T47D (cell line): Measurements from ENCODE around the gene AKAIN1.

ENCODE experiments used
- DNase-seq, 2 experiments: peaks; one replicate each; pipeline versions ENCODE4 v3.0.0 to v3.0.0-alpha.2; 2011 to 2012; ENCODE audit warnings: low read depth in 1 of 2, low spot score in 1 of 2
- JUND ChIP-seq: IDR thresholded peaks from 2 replicates; pipeline ENCODE4 v1.6.1; 2012; ENCODE audit warnings: low read depth
- in situ Hi-C: cut with HindIII; loops from 2 replicates; pipeline ENCODE4 v1.10.0; 2016; ENCODE audit warnings: low sequenced_read_pairs, low pct_unique_long_range_greater_than_20kb

AKAIN1 gene

DNA sequence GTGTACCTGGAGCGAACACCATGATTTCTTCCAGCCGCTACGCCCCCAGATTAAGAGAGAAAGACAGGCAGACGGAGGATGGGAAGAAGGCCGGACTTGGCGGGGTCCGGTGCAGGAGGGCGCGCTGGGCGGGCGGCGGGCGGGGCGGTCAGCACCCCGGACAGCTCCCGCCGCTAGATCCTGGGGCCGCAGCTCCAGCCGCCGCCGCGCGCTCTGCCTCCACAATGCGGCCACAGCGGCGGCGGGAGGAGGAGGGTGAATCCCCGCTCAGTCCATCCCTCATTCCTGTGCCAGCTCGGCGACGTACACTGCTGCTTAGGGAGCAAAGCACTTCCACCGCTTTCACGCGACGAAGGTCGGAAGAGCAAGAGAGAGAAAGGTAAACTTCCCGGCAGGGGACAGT, at the start of gene AKAIN1:
Gene AKAIN1 (minus strand): TSS at position 226 of the 403 bp plus-strand sequence. CDS start 204 bp downstream, at position 22.
- peak; percentile 15 to 33 for DNase-seq
- TF ChIP-seq JUND = no peak
- in situ Hi-C loops = no loop called here

GRCh38 chr18:5244941-5245340, 47.9 kb upstream of the AKAIN1 start:
- DNase-seq = no peak
- no peak for TF ChIP-seq JUND
- in situ Hi-C loops = no loop called here

DNA sequence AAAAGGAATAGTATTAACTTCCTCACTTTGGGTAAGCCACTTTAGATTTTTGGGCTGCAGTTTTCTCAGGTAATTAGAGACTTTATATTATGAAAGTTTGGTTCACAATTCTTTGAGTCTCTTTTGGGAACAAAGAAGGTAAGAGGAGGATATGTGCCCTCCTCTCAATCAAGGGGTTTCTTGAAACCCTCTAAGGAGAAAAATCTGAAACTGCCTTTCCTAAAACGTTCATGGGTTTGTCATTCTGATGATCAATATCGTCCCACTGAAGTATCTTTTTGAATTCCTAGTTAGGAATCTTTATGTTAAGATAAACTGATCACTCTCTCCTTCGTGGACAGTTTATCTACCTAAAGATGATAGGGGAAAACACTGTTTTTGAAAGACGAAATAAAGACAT, 42.4 kb upstream of the AKAIN1 start:
- in situ Hi-C loops = no loop called here
- no peak for TF ChIP-seq JUND
- DNase-seq = no peak

GRCh38 chr18:5238371-5238976, 41.4 kb upstream of the AKAIN1 start:
- in situ Hi-C loops = no loop called here
- TF ChIP-seq JUND = no peak
- no peak for DNase-seq

DNA sequence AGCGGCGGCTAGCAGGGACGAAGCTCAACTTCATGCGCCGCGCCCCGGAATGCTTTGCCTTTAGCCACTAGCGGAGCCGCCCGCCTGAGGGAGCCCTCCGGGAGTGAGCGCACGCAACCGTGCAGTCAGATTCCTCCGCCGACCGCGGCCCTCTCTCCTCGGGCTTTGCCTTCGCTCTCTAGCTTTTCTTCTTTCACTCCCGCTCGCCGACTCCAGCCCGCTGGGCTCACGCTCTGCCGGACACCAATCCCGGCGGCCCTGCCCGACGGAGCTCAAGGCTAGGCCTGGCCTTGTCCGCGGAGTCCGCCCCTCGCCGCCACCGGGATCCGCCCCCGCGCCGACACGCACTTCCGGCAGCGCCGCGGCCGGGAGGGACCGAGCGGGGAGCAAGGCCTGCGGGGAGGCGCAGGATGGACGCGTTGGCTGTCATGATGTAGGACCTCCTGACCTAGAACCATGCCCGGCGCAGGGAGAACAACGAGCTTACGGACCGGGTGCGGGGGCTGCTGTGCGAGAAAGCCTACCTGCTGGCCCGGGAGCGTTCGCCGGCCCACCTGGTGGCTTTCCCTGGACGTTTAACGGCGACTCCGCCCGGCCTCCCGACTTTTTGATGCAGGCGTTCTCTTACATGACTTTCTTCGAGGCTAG, 40.8 kb upstream of the AKAIN1 start:
- in situ Hi-C loops = no loop called here
- no peak for TF ChIP-seq JUND
- peak; percentile 27 to 77 for DNase-seq

GRCh38 chr18:5237083-5237722, 40.1 kb upstream of the AKAIN1 start:
- no peak for DNase-seq
- no peak for TF ChIP-seq JUND
- in situ Hi-C loops = no loop called here

DNA sequence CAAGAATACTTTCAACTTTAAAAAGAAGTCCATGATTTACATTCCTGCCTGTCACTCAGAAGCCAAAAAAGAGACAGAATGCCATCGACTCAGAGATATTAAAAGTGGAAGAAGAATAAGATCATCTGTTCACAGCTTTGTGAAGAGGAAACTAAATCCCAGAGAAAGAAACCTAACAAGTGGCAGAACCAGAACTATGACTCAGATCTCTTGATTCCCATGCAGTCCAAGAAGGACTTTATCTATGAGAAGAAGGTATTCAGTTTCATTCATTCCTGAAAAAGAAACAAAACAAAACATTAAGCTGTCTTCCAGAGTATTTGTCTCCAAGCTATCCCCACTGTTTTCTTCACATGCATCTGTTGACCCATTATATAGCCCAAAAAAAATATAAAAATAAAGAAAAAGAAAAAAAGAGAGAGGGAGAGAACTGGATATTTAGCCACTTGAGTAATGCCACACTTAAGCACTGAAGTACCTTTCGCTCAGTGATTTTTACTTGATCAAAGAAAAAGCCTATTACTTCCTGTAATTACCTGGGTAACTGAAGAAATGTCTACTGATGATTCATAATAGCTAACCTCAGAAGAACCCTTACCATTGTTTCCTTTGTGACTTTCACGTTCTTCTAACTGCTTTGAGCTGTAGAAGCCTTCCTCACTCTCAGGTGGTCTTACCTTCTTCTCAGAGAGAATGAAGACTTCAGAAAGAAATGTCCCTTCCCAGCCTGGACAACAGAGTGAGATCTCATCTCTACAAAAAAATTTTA, 17.7 kb upstream of the AKAIN1 start:
- no peak for DNase-seq
- no peak for TF ChIP-seq JUND
- in situ Hi-C loops = no loop called here

- in situ Hi-C loops = no loop called here
- TF ChIP-seq JUND = no peak
Measured at GRCh38 chr18:5207471-5208150, 10.6 kb upstream of the AKAIN1 start.

GRCh38 chr18:5198311-5198710, 1.3 kb upstream of the AKAIN1 start:
- in situ Hi-C loops = no loop called here
- no peak for DNase-seq
- TF ChIP-seq JUND = no peak

More at GRCh38 chr18:5207471-5208150, 10.6 kb upstream of the AKAIN1 start:
- no peak for DNase-seq

DNA sequence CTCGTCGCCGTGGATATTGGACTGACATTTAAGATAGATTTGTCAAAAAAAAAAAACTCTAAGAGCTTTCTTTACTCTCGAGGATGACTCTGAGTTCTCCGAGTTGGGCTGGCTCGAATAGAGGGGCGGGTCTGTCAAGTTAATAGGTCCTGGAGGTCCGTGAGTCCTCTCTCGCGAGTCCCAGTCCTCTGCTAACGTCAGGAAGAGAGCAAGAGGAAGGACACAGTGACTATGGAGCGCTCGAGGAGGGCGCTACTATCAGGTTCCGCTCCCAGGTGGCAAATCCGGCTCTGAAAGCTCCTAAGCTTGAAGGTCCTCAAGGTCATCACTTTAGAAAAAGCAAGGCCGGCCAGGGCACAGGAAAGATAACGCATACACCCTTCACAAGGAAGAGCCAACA, 404 bp upstream of the AKAIN1 start:
- no peak for TF ChIP-seq JUND
- in situ Hi-C loops = no loop called here
- DNase-seq = no peak

- in situ Hi-C loops = no loop called here
- DNase-seq = no peak
- no peak for TF ChIP-seq JUND
Measured at GRCh38 chr18:5196253-5197031, 615 bp downstream of the AKAIN1 start.
